Central memory CD8-positive, alpha-beta T cell (primary cell): ENCODE measurements around the gene ST6GAL2.

Experiments
- ATAC-seq: fragments of 150-1000 bp; cut with Tn5 transposase; replicated peaks from 2 replicates; pipeline ENCODE4 v1.10.0; 2022; ENCODE audit warnings: mild to moderate bottlenecking, moderate FRiP score, moderate number of reproducible peaks; ENCODE audit not compliant: poor library complexity, severe bottlenecking; ENCODE audit errors: extremely low read depth
- DNase-seq, 2 donors: peaks; one replicate each; pipeline ENCODE4 v3.0.0; 2021; ENCODE audit warnings: low spot score in 2 of 2
- H3K27ac Mint-ChIP-seq: one replicate; pipeline ENCODE4 v1.8.0; 2022; ENCODE audit warnings: low read depth, mild to moderate bottlenecking, moderate library complexity, mixed read lengths
- H3K27me3 Mint-ChIP-seq: one replicate; pipeline ENCODE4 v1.8.0; 2022; ENCODE audit warnings: mixed read lengths
- H3K36me3 Mint-ChIP-seq: one replicate; pipeline ENCODE4 v1.8.0; 2022; ENCODE audit warnings: mild to moderate bottlenecking, moderate library complexity, mixed read lengths; ENCODE audit not compliant: insufficient read depth
- H3K4me1 Mint-ChIP-seq: one replicate; pipeline ENCODE4 v1.8.0; 2022; ENCODE audit warnings: mixed read lengths
- H3K4me3 Mint-ChIP-seq: one replicate; pipeline ENCODE4 v1.8.0; 2022; ENCODE audit warnings: mild to moderate bottlenecking, moderate library complexity, mixed read lengths
- H3K9me3 Mint-ChIP-seq: one replicate; pipeline ENCODE4 v1.8.0; 2022; ENCODE audit warnings: mixed read lengths

The ST6GAL2 gene

GRCh38 chr2:106885329-106885728 is 638 bp downstream of the ST6GAL2 start:
- H3K27ac Mint-ChIP-seq, result no peak overlapping the region

DNA sequence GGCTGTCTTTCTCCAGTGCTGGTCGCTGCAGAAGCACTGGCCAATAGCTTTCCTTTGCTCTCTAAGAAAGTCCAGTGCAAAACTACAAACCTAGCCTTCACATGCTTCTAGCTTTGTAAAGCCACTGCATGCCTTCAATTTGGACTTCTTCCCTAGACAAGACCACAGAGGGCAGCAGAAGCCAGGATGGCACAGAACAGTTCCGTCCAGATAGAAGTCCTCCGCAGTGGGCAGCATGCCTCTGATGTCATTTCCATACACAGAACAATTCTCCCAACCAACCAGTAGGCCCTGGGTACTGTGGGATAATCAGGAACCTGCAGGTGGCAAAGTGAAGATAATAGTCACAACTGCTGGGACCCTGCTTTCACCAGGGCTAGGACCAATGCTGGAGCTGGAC is 3.3 kb downstream of the ST6GAL2 start:
- Mint-ChIP-seq H3K27ac (no peak overlapping the region), H3K27me3 (peaks cover 21% of the 10 kb centered on the region), H3K9me3 (no peaks in the 10 kb centered on the region), H3K4me3 (no peak overlapping the region), H3K4me1 (no peaks in the 10 kb centered on the region), H3K36me3 (no peaks in the 10 kb centered on the region)
- DNase-seq (no peak), ATAC-seq (no peak)

More at GRCh38 chr2:106885329-106885728, 638 bp downstream of the ST6GAL2 start:
- H3K36me3 Mint-ChIP-seq, result no peaks in the 10 kb centered on the region
- H3K9me3 Mint-ChIP-seq, result no peaks in the 10 kb centered on the region
- no peaks in the 10 kb centered on the region for H3K4me1 Mint-ChIP-seq
- H3K27me3 Mint-ChIP-seq, result peaks cover 21% of the 10 kb centered on the region
- DNase-seq, result no peak
- no peak overlapping the region for H3K4me3 Mint-ChIP-seq
- no peak for ATAC-seq

DNA sequence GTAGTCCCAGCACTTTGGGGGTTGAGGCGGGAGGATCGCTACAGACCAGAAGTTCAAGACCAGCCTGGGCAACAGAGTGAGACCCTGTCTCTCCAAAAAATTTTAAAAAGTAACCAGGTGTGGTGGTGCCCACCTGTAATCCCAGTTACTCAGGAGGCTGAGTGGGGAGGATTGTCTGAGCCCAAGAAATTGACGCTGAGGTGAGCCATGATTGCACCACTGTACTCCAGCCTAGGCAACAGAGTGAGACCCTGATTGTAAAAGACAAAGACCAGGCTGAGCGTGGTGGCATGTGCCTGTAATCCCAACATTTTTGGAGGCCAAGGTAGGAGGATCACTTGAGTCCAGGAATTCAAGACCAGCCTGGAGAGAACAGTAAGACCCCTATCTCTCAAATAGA is 7.8 kb downstream of the ST6GAL2 start:
- no peak for DNase-seq

DNA sequence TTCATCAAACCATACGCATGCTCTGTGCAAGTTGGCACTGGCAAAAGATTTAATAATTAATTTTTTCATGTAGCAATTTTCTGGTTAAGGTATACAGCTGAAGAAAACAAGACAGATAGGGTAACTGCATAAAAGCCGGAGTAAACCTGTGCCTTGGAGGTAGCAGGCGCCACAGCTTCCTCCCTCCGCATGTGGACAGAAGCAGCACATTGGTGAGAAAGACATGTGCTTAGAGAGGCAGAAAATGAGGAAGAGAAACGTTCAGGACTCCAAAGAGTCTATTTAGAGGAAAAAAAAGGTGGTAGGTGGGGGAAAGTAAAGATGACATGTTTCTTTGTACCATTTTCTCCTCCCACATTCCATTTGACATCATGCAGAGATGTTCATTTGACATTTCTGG is 9.3 kb downstream of the ST6GAL2 start:
- no peaks in the 10 kb centered on the region for H3K4me1 Mint-ChIP-seq
- ATAC-seq, result no peak
- H3K4me3 Mint-ChIP-seq, result no peak overlapping the region
- no peaks in the 10 kb centered on the region for H3K36me3 Mint-ChIP-seq
- no peak for DNase-seq
- H3K27me3 Mint-ChIP-seq, result no peaks in the 10 kb centered on the region
- H3K9me3 Mint-ChIP-seq, result no peaks in the 10 kb centered on the region
- no peak overlapping the region for H3K27ac Mint-ChIP-seq

More for the DNA sequence above, 7.8 kb downstream of the ST6GAL2 start:
- H3K27me3 Mint-ChIP-seq, result no peaks in the 10 kb centered on the region
- ATAC-seq, result no peak
- no peaks in the 10 kb centered on the region for H3K4me1 Mint-ChIP-seq
- no peaks in the 10 kb centered on the region for H3K9me3 Mint-ChIP-seq
- H3K27ac Mint-ChIP-seq, result no peak overlapping the region
- H3K36me3 Mint-ChIP-seq, result no peaks in the 10 kb centered on the region
- H3K4me3 Mint-ChIP-seq, result no peak overlapping the region

GRCh38 chr2:106869512-106870275 is 16.3 kb downstream of the ST6GAL2 start:
- Mint-ChIP-seq H3K4me3 (no peak overlapping the region), H3K9me3 (no peaks in the 10 kb centered on the region), H3K27ac (no peak overlapping the region), H3K27me3 (no peaks in the 10 kb centered on the region), H3K36me3 (no peaks in the 10 kb centered on the region), H3K4me1 (no peaks in the 10 kb centered on the region)
- DNase-seq (no peak), ATAC-seq (no peak)

GRCh38 chr2:106868275-106868674 is 17.7 kb downstream of the ST6GAL2 start:
- Mint-ChIP-seq H3K4me3 (no peak overlapping the region), H3K36me3 (no peaks in the 10 kb centered on the region), H3K27ac (no peak overlapping the region), H3K9me3 (no peaks in the 10 kb centered on the region), H3K4me1 (no peaks in the 10 kb centered on the region), H3K27me3 (no peaks in the 10 kb centered on the region)
- no peak for DNase-seq
- no peak for ATAC-seq

DNA sequence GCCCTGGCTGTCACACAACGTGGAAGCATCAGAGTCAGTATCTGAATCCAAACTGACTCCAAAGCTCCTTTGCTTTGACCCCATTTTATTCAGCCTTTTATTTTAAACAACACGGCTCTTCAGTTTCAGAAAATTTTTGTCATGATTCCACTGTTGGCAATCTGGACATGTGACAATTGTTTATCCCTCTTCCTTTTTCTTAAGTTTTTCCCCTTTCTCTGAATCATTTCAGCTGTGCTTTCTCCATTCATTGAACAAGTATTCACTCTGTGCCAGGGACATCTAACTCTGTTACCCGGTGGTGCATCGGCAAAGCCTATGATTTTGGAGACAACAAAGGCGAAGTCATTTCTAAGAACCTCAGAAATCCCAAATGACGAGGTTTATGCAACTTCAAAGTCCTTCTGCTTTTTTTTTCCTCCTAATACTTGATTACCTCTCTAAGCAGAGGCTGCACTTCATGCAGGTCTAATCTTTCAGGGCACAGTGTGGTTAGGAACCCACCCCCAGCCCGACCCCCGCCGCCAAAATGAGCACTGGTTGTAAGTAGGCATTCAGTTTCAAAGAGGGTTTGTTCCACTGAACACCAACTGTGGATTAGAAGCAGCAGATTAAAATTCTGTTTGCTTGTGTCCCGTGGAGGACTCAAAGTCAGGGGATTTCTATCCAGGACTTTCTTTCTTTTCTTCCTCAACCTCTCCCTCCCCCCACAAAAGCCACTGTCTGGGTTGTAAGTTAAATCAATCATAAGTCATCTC is 18.6 kb downstream of the ST6GAL2 start:
- H3K4me3 Mint-ChIP-seq, result no peak overlapping the region
- no peaks in the 10 kb centered on the region for H3K27me3 Mint-ChIP-seq
- H3K27ac Mint-ChIP-seq, result no peak overlapping the region
- no peaks in the 10 kb centered on the region for H3K36me3 Mint-ChIP-seq
- no peaks in the 10 kb centered on the region for H3K9me3 Mint-ChIP-seq
- no peak for DNase-seq
- no peaks in the 10 kb centered on the region for H3K4me1 Mint-ChIP-seq
- no peak for ATAC-seq

DNA sequence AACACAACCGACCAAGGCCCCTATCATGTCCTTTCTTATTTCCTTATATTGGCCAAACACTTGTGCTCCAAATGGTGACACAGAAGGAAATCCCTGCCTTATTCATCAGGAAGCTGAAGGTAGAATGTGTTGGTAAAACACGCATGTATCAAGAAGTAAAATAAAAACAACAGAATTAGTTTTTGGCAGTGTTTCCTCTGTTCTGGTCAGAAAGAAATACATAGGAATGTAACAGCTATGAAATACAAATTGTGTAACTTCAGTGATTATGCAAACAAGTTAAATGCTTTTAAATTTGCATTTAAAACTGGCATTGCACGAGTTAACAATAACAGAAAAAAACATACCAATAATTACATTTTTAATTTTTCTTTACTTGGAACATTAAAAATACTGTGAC is 19.3 kb downstream of the ST6GAL2 start:
- ATAC-seq (no peak), DNase-seq (no peak)
- Mint-ChIP-seq H3K27me3 (no peaks in the 10 kb centered on the region), H3K4me1 (no peaks in the 10 kb centered on the region), H3K27ac (no peak overlapping the region), H3K4me3 (no peak overlapping the region), H3K9me3 (no peaks in the 10 kb centered on the region), H3K36me3 (no peaks in the 10 kb centered on the region)

DNA sequence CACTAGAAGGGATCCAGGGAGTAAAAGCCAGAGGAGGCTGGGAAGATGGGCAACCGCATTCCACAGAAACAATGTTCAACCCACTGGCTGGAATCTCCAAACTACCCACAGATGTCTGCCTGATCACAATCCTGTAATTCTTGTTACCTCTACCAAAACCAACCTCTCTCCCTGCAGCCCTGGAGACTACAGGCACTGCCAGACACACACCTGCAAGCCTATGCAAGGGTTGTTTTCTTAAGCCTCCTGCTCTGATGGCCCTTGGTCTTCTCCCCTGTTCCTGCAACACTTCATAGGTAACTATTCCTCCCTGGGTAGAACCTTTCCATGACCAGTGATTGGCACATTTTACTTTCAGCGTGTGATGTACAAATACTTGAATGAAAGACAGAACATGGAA is 21.9 kb downstream of the ST6GAL2 start:
- no peak overlapping the region for H3K4me3 Mint-ChIP-seq
- H3K36me3 Mint-ChIP-seq, result no peaks in the 10 kb centered on the region
- no peak for DNase-seq
- no peaks in the 10 kb centered on the region for H3K4me1 Mint-ChIP-seq
- no peak for ATAC-seq
- H3K27ac Mint-ChIP-seq, result no peak overlapping the region
- peaks cover 10% of the 10 kb centered on the region for H3K27me3 Mint-ChIP-seq
- no peaks in the 10 kb centered on the region for H3K9me3 Mint-ChIP-seq

DNA sequence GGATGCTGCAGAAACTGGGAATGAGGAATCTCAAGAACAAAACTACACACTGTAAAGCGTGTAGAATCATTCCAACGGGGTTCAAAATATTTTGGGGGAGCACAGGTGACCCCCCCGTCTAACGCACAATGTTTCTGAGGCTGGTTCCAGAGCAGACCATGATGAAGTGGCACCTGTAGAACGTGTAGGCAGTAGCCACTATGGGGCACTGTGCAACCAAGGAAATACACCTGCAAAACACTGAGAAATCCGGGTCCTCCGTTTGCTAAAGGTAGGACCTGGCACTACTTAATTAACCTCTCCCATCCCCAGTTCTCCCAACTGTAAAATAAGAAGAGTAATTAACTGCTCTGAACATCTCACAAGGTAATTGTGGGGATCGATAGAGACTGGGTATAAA is 22.6 kb downstream of the ST6GAL2 start:
- no peak for ATAC-seq

GRCh38 chr2:106859498-106859897 is 26.5 kb downstream of the ST6GAL2 start:
- H3K36me3 Mint-ChIP-seq, result no peaks in the 10 kb centered on the region

More for the DNA sequence above, 22.6 kb downstream of the ST6GAL2 start:
- DNase-seq, result no peak
- Mint-ChIP-seq H3K4me3 (no peak overlapping the region), H3K36me3 (no peaks in the 10 kb centered on the region), H3K4me1 (no peaks in the 10 kb centered on the region), H3K27ac (no peak overlapping the region), H3K9me3 (peaks cover 5% of the 10 kb centered on the region), H3K27me3 (peaks cover 10% of the 10 kb centered on the region)

GRCh38 chr2:106858810-106859209 is 27.2 kb downstream of the ST6GAL2 start:
- no peak overlapping the region for H3K27ac Mint-ChIP-seq
- ATAC-seq (no peak), DNase-seq (no peak)
- H3K4me1 Mint-ChIP-seq, result no peaks in the 10 kb centered on the region
- H3K4me3 Mint-ChIP-seq, result no peak overlapping the region
- H3K36me3 Mint-ChIP-seq, result no peaks in the 10 kb centered on the region
- peaks cover 10% of the 10 kb centered on the region for H3K9me3 Mint-ChIP-seq
- H3K27me3 Mint-ChIP-seq, result peaks cover 10% of the 10 kb centered on the region

More at GRCh38 chr2:106859498-106859897, 26.5 kb downstream of the ST6GAL2 start:
- ATAC-seq, result no peak
- Mint-ChIP-seq H3K9me3 (peaks cover 10% of the 10 kb centered on the region), H3K27ac (no peak overlapping the region), H3K27me3 (peaks cover 10% of the 10 kb centered on the region), H3K4me3 (no peak overlapping the region), H3K4me1 (no peaks in the 10 kb centered on the region)
- DNase-seq, result no peak

GRCh38 chr2:106857882-106858478 is 28.0 kb downstream of the ST6GAL2 start:
- H3K4me1 Mint-ChIP-seq, result no peaks in the 10 kb centered on the region
- H3K4me3 Mint-ChIP-seq, result no peak overlapping the region

More at GRCh38 chr2:106857882-106858478, 28.0 kb downstream of the ST6GAL2 start:
- Mint-ChIP-seq H3K36me3 (no peaks in the 10 kb centered on the region), H3K27ac (no peak overlapping the region), H3K27me3 (peaks cover 10% of the 10 kb centered on the region), H3K9me3 (peaks cover 10% of the 10 kb centered on the region)
- ATAC-seq (no peak), DNase-seq (no peak)
